Right renal cortex interstitium (tissue), 3 donors: ENCODE data around the gene SMIM20. TPM values are rescaled to one million over a fixed set of nuclear protein-coding genes. Genes with fewer than 3 reads are reported as not detected.

ENCODE experiments used
- DNase-seq, 3 donors: peaks; one replicate each; pipeline ENCODE4 v3.0.0-alpha.2; 2013; ENCODE audit warnings: low read depth in 3 of 3, low spot score in 2 of 3
- polyA plus RNA-seq, 3 donors: library from polyadenylated mRNA; unstranded; fragments of 120-200 nt; gene quantifications; one replicate each; pipeline ENCODE4 v1.2.1, GENCODE V29; 2013; ENCODE audit not compliant: insufficient read length in 3 of 3

SMIM20 gene
- polyA plus RNA-seq, 3 donors = 45.1 to 51.3 (median 48.0) TPM

GRCh38 chr4:25925486-25926201 is 11.6 kb downstream of the SMIM20 start:
- no peak for DNase-seq

- DNase-seq = no peak
Observed at GRCh38 chr4:25926462-25926861, 12.4 kb downstream of the SMIM20 start.

GRCh38 chr4:25927361-25928195 is 13.6 kb downstream of the SMIM20 start:
- DNase-seq = no peak

GRCh38 chr4:25928379-25929297 is 14.6 kb downstream of the SMIM20 start:
- no peak for DNase-seq

GRCh38 chr4:25929298-25929686 is 15.3 kb downstream of the SMIM20 start:
- no peak for DNase-seq

- DNase-seq = no peak
Observed at GRCh38 chr4:25930731-25931354, 16.8 kb downstream of the SMIM20 start.

- DNase-seq = no peak
Observed at GRCh38 chr4:25936696-25937095, 22.7 kb downstream of the SMIM20 start.

- DNase-seq = no peak
Observed at GRCh38 chr4:25937801-25938200, 23.8 kb downstream of the SMIM20 start.

- DNase-seq = no peak
Observed at GRCh38 chr4:25938366-25938765, 24.3 kb downstream of the SMIM20 start.

GRCh38 chr4:25938787-25939186 is 24.8 kb downstream of the SMIM20 start:
- no peak for DNase-seq

- DNase-seq = no peak
Observed at GRCh38 chr4:25939330-25939729, 25.3 kb downstream of the SMIM20 start.

- no peak for DNase-seq
Observed at GRCh38 chr4:25941457-25942221, 27.6 kb downstream of the SMIM20 start.

GRCh38 chr4:25943312-25943711 is 29.3 kb downstream of the SMIM20 start:
- DNase-seq = no peak

GRCh38 chr4:25943805-25944204 is 29.8 kb downstream of the SMIM20 start:
- DNase-seq = no peak

GRCh38 chr4:25948051-25948450 is 34.0 kb downstream of the SMIM20 start:
- no peak for DNase-seq

GRCh38 chr4:25949173-25949748 is 35.2 kb downstream of the SMIM20 start:
- no peak for DNase-seq

- no peak for DNase-seq
Observed at GRCh38 chr4:25949994-25950393, 36.0 kb downstream of the SMIM20 start.

GRCh38 chr4:25950461-25951389 is 36.7 kb downstream of the SMIM20 start:
- DNase-seq = no peak
